Measurements from ENCODE around the gene RAPGEF1. TPM values are rescaled to one million over a fixed set of nuclear protein-coding genes. Genes with fewer than 3 reads are reported as not detected.

RAPGEF1 gene
- total and polyA plus RNA-seq, 2 of the 13 experiments (the other 11 are each of a cell fraction or from before 2014, with no cell fraction given), result 21.2 to 38.9 TPM

DNA sequence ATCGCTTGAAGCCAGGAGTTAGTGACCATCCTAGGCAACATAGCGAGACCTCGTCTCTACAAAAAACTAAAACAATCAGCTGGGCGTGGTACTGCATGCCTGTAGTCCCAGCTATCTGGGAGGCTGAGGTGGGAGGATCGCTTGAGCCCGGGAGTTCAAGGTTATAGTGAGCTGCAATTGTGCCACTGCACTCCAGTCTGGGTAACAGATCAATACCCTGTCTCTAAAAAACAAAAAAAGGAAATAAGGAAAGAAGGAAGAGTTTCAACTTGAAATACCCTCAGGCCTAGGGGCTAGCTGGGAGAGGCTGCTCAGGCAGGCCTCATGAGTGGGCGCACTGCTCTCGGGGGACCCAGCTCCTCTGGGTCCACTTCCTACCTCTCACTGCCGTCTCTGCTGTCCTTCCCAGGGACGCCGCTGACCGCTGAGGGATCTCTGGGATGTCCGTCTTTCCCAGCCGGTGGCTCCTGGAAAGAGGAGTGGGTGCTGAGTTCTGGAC, 138.1 kb downstream of the RAPGEF1 start (continued):
- TF ChIP-seq, protein P1, sequence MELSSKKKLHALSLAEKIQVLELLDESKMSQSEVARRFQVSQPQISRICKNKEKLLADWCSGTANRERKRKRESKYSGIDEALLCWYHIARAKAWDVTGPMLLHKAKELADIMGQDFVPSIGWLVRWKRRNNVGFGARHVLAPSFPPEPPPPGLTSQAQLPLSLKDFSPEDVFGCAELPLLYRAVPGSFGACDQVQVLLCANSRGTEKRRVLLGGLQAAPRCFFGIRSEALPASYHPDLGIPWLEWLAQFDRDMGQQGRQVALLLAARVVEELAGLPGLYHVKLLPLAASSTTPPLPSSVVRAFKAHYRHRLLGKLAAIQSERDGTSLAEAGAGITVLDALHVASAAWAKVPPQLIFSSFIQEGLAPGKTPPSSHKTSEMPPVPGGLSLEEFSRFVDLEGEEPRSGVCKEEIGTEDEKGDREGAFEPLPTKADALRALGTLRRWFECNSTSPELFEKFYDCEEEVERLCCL (CRISPR knock-in tag; IDR thresholded peaks at IDR 0.05; ENCODE audit: borderline replicate concordance), result no peak
- TF ChIP-seq, protein P2, sequence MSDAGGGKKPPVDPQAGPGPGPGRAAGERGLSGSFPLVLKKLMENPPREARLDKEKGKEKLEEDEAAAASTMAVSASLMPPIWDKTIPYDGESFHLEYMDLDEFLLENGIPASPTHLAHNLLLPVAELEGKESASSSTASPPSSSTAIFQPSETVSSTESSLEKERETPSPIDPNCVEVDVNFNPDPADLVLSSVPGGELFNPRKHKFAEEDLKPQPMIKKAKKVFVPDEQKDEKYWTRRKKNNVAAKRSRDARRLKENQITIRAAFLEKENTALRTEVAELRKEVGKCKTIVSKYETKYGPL (CRISPR knock-in tag; IDR thresholded peaks at IDR 0.05), result no peak
- no peak for TF ChIP-seq SRSF9 (IDR thresholded peaks at IDR 0.05; ENCODE audit: borderline replicate concordance, insufficient read depth, low read depth, low read length, poor library complexity, severe bottlenecking)
- TF ChIP-seq NCOA2 (CRISPR knock-in tag; IDR thresholded peaks at IDR 0.05), result peak; percentile 59
- TF ChIP-seq ZFP90 (CRISPR knock-in tag; IDR thresholded peaks at IDR 0.05; ENCODE audit: borderline replicate concordance), result 0 out of 2 replicates have a peak, but pooled peaks have one; percentile 76
- TF ChIP-seq RAD21 (CRISPR knock-in tag; IDR thresholded peaks at IDR 0.05), result no peak
- TF ChIP-seq ZFP62 (CRISPR knock-in tag; IDR thresholded peaks at IDR 0.05), result 0 out of 2 replicates have a peak, but pooled peaks have one; percentile 37
- TF ChIP-seq, protein P3, sequence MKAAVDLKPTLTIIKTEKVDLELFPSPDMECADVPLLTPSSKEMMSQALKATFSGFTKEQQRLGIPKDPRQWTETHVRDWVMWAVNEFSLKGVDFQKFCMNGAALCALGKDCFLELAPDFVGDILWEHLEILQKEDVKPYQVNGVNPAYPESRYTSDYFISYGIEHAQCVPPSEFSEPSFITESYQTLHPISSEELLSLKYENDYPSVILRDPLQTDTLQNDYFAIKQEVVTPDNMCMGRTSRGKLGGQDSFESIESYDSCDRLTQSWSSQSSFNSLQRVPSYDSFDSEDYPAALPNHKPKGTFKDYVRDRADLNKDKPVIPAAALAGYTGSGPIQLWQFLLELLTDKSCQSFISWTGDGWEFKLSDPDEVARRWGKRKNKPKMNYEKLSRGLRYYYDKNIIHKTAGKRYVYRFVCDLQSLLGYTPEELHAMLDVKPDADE (CRISPR knock-in tag; IDR thresholded peaks at IDR 0.05), result no peak
- TF ChIP-seq ZNF547 (CRISPR knock-in tag; IDR thresholded peaks at IDR 0.05), result 0 out of 2 replicates have a peak, but pooled peaks have one; percentile 10
- TF ChIP-seq ZFYVE20 (CRISPR knock-in tag; IDR thresholded peaks at IDR 0.05; ENCODE audit: borderline replicate concordance, low read depth), result no peak
- TF ChIP-seq ZNF761 (CRISPR knock-in tag; conservative IDR thresholded peaks at IDR 0.05), result 0 out of 2 replicates have a peak, but pooled peaks have one; percentile 28
- no peak for TF ChIP-seq ZKSCAN1 (IDR thresholded peaks at IDR 0.05; ENCODE audit: low read length)
- TF ChIP-seq, protein P4, sequence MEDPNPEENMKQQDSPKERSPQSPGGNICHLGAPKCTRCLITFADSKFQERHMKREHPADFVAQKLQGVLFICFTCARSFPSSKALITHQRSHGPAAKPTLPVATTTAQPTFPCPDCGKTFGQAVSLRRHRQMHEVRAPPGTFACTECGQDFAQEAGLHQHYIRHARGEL (CRISPR knock-in tag; IDR thresholded peaks at IDR 0.05), result no peak
- TF ChIP-seq, protein P5, sequence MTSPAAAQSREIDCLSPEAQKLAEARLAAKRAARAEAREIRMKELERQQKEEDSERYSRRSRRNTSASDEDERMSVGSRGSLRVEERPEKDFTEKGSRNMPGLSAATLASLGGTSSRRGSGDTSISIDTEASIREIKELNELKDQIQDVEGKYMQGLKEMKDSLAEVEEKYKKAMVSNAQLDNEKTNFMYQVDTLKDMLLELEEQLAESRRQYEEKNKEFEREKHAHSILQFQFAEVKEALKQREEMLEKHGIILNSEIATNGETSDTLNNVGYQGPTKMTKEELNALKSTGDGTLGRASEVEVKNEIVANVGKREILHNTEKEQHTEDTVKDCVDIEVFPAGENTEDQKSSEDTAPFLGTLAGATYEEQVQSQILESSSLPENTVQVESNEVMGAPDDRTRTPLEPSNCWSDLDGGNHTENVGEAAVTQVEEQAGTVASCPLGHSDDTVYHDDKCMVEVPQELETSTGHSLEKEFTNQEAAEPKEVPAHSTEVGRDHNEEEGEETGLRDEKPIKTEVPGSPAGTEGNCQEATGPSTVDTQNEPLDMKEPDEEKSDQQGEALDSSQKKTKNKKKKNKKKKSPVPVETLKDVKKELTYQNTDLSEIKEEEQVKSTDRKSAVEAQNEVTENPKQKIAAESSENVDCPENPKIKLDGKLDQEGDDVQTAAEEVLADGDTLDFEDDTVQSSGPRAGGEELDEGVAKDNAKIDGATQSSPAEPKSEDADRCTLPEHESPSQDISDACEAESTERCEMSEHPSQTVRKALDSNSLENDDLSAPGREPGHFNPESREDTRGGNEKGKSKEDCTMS (CRISPR knock-in tag; conservative IDR thresholded peaks at IDR 0.05), result no peak
- TF ChIP-seq, protein P6, sequence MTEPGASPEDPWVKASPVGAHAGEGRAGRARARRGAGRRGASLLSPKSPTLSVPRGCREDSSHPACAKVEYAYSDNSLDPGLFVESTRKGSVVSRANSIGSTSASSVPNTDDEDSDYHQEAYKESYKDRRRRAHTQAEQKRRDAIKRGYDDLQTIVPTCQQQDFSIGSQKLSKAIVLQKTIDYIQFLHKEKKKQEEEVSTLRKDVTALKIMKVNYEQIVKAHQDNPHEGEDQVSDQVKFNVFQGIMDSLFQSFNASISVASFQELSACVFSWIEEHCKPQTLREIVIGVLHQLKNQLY (CRISPR knock-in tag; IDR thresholded peaks at IDR 0.05), result no peak
- TF ChIP-seq, protein P7, sequence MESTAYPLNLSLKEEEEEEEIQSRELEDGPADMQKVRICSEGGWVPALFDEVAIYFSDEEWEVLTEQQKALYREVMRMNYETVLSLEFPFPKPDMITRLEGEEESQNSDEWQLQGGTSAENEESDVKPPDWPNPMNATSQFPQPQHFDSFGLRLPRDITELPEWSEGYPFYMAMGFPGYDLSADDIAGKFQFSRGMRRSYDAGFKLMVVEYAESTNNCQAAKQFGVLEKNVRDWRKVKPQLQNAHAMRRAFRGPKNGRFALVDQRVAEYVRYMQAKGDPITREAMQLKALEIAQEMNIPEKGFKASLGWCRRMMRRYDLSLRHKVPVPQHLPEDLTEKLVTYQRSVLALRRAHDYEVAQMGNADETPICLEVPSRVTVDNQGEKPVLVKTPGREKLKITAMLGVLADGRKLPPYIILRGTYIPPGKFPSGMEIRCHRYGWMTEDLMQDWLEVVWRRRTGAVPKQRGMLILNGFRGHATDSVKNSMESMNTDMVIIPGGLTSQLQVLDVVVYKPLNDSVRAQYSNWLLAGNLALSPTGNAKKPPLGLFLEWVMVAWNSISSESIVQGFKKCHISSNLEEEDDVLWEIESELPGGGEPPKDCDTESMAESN (CRISPR knock-in tag; conservative IDR thresholded peaks at IDR 0.05), result no peak
- TF ChIP-seq, protein P8, sequence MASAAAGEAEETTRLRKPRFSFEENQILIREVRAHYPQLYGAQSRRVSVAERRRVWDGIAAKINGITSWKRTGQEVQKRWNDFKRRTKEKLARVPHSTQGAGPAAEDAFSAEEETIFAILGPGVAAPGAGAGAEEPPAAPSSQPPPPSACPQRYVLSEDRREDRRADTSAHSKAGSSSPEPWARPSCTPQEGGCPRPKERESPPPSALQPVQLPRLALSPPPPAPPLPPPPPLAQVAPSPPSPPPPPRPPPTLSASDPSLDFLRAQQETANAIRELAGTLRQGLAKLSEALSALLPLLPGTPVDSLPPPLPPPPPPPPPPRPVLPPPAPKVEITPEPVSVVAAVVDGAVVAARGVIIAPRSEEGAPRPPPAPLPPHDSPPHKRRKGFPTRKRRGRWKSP (CRISPR knock-in tag; IDR thresholded peaks at IDR 0.05), result no peak
- no peak for TF ChIP-seq ZFP41 (CRISPR knock-in tag; IDR thresholded peaks at IDR 0.05; ENCODE audit: borderline replicate concordance)
- TF ChIP-seq SMAD9 (CRISPR knock-in tag; IDR thresholded peaks at IDR 0.05), result no peak
